ENCODE measurements around the gene MICALL2.

- TF ChIP-seq CTCF (IDR thresholded peaks at IDR 0.05): no peak
- TF ChIP-seq ZFX (IDR thresholded peaks at IDR 0.05; ENCODE audit: borderline replicate concordance): no peak
These were observed 22.7 kb downstream of the MICALL2 start for GRCh38 chr7:1436608-1437007.

Data from 22Rv1 (cell line).